ENCODE results near the gene RBM19. TPM values are rescaled to one million over a fixed set of nuclear protein-coding genes. Genes with fewer than 3 reads are reported as not detected.
"Not testable (repeated sequence)": the region's sequence is repeated elsewhere in the genome, so short reads cannot be mapped to it uniquely, and the experiment has no call there.

RBM19 gene
- polyA plus RNA-seq, 1 donor, result 19.1 TPM

- DNase-seq, result no peak
These were observed 138.5 kb downstream of the RBM19 start for GRCh38 chr12:113827539-113828114.

GRCh38 chr12:113826805-113827538 lies 139.2 kb downstream of the RBM19 start:
- no peak for DNase-seq

- no peak for DNase-seq
These were observed 140.4 kb downstream of the RBM19 start for GRCh38 chr12:113825705-113826104.

- DNase-seq, result no peak
These were observed 142.3 kb downstream of the RBM19 start for GRCh38 chr12:113823816-113824215.

- no peak for DNase-seq
These were observed 143.1 kb downstream of the RBM19 start for GRCh38 chr12:113823016-113823415.

GRCh38 chr12:113820842-113821241 lies 145.3 kb downstream of the RBM19 start:
- DNase-seq, result no peak

GRCh38 chr12:113820309-113820708 lies 145.8 kb downstream of the RBM19 start:
- DNase-seq, result no peak

- no peak for DNase-seq
These were observed 146.6 kb downstream of the RBM19 start for GRCh38 chr12:113819495-113819894.

GRCh38 chr12:113818833-113819232 lies 147.3 kb downstream of the RBM19 start:
- DNase-seq, result no peak

GRCh38 chr12:113818283-113818682 lies 147.8 kb downstream of the RBM19 start:
- no peak for DNase-seq

GRCh38 chr12:113816866-113817265 lies 149.3 kb downstream of the RBM19 start:
- no peak for DNase-seq

GRCh38 chr12:113815031-113815430 lies 151.1 kb downstream of the RBM19 start:
- DNase-seq, result no peak

- no peak for DNase-seq
These were observed 152.9 kb downstream of the RBM19 start for GRCh38 chr12:113813229-113813541.

GRCh38 chr12:113812411-113813228 lies 153.5 kb downstream of the RBM19 start:
- DNase-seq, result peak; percentile 34

- DNase-seq, result not testable (repeated sequence)
These were observed 156.5 kb downstream of the RBM19 start for GRCh38 chr12:113809462-113810220.

- no peak for DNase-seq
These were observed 157.8 kb downstream of the RBM19 start for GRCh38 chr12:113808095-113808951.

- DNase-seq, result no peak
These were observed 160.5 kb downstream of the RBM19 start for GRCh38 chr12:113805673-113806072.

GRCh38 chr12:113804961-113805600 lies 161.0 kb downstream of the RBM19 start:
- DNase-seq, result no peak

GRCh38 chr12:113803759-113804140 lies 162.4 kb downstream of the RBM19 start:
- no peak for DNase-seq

GRCh38 chr12:113802966-113803758 lies 163.0 kb downstream of the RBM19 start:
- no peak for DNase-seq
